GM18520 (cell line): Measurements from ENCODE around the gene BDNF.

ENCODE experiments used
- ATAC-seq: cut with Tn5 transposase; IDR thresholded peaks from one replicate; pipeline ENCODE4 v1.9.1; 2021; ENCODE audit not compliant: unreplicated experiment

BDNF gene

DNA sequence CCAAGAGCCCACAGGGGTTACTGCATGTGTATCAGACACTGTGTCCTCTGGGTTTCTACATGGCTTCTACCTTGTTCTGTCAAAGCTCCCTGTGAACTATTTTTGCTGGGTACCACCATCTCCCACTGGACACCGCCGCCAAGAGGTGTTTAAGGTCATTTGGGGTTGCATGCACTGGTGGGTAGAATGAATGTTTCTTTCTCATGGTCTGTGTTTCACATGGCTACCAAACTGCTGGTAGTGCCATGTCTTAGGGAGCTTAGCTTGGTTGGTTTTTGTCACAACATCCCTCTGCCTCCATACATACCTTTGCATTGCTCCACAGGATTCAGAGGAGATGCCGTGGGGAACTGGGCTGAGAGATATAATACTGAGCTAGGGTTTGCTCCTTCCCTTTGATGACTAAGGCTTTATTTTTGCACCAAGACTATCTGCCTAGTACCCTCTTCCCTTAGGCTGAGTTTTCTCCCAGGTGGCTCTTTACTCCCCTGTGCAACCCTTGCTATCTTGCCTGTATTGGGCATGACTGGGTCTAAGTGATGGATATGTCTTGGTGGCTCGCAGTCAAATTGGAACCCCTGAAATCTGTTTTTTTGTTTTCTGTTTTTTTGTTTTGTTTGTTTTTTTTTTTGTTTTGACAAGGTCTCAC lies 73.2 kb downstream of the BDNF start:
- no peak for ATAC-seq

DNA sequence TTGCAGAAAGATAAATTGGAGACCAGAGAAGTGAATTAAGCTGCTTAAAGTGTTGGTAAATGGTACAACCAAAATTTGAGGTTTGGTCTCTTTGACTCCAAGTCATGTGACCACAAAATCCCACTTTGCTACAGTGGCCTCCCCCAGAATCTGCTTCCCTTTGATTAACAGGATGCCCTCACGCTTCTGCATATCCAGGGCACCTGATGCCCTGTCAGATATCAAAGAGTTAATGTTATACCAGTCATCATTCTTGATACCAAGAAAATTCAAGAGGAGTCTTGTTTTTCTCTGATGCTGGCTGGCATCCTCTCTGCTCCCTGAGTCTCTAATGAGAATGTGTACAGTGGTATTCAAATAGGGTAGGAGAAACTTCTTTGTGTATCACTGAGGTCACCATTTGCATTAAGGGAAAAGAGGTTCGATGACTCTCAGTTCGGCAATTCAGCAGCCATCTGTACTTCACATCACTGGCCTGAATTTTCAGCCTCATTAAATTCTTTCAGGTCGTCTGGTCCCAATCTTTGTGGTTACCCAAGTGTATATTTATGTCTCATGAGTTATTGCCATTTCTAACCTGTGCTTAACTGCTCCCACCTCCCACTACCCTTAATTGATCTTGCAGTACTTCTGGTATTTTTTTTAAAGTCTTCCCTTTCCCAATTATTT lies 73.9 kb downstream of the BDNF start:
- no peak for ATAC-seq

DNA sequence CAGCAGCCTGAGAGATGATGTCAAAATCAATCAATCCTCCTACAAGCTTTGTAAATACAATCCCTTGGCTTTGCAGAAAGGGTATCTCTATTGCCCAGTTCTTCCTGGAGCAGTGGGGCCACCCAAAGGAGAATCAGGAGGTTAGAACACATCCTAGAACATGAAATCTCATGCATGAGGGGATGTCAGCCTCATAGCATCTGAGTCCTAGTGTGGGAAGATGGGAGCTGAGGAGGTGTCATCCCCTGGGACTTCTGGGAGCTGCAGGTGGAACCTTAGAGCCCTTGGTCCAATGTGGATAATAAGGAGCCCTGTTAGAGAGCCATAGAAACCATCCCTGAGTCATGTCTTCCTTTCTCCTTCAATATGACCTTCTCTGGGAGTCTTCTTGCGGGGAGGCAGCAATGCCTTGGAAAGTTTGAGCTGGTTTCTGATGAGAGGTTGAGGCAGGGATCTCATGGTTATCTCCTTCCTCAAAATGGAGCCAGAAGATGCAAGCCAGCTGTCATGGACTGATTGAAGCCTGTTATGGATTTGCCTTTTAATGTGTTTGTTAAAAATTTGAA lies 74.8 kb downstream of the BDNF start:
- ATAC-seq: no peak

DNA sequence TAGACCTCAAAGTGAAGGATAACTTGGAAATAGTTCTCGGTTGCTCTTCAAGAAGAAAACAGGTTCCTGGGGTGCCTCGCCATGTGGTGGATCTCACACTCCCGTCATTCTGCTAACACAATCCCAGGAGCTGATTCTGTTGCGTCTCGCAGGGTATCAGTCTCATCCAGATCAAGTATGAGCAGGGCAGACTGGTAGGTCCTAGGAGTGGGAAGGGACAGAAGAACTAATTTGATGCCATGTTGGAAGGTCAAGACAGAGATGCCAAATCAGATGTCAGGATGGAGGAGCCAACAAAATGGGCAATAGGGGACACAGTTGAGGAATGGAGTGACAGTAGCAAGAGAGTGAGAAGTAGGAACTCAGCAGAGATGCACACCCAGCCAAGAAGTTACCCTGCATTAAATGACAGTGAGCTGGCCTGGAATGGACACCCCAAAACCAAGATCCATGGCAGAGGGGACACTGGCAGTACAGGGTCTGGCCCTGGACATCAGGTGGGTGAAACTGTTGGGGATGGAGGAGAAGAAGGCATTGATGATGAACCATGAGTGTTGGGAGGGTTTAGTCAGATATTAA lies 76.2 kb downstream of the BDNF start:
- no peak for ATAC-seq

DNA sequence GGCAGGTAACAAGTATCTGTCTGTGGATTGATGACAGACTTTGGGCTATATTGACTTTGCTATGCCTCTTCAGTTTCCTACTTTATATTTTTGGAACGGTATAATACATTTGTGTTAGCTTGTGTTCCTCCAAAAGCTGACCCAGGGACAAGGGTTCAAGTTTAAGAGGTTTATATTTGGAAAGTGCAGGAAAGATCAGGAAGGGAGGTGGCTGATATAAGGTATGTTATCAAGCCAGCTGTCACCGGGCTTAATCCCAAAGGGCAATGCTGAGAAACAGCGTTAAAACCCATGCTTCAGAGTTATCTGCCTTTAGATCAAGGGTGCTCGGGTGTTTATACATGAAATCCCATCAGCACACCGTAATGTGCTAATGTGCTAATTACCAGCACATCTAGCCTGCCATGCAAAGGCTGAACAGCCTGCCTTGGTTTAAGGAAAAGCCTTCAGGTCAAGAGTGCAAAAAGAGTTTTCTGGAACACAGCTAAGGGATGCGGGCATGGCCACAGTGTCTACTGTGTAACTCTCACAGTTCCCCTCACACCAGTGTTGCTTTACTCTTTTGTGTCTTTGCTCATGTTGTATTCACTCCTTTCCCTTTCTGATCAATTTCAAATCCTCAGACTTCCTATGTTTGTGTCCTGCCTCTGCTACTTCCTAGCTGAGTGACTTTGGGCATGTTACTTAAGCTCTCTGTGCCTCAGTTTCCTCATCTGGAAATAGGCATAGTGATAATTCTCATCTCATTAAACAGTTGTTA lies 77.5 kb downstream of the BDNF start:
- ATAC-seq: no peak

DNA sequence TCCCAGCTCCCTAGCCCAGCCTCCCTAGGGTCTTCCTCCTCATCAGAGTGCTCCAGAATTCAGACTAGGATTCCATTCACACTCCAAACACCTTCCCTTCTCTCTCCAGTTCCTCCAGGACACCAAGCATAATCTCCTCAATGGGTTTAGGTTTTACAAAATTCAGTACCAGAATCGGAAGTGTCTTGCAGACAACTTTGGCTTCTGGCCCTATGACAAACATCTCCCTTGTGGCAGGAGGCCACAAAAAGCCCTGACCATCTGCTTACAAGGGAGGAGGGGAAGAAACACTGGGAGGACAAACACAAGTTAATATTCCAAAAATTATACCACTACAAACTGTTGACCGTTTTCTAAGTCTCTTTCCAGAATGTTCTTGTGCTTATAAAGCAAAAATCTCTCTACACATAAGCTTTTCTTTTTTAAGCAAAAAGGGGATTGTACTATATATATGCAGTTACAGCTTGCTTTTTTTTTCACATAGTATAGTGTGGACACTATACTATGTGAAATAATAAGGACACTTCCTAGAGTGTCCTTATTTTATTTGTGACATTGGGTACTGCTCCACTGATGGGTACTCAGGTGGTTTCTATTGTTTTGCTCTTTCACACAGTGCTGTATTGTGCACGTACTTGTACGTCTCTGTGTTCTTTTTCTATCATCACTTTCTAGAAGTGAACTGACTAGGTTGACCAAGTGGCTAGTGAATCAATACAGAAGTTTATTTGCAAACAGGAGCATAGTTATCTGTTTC lies 78.7 kb downstream of the BDNF start:
- no peak for ATAC-seq

DNA sequence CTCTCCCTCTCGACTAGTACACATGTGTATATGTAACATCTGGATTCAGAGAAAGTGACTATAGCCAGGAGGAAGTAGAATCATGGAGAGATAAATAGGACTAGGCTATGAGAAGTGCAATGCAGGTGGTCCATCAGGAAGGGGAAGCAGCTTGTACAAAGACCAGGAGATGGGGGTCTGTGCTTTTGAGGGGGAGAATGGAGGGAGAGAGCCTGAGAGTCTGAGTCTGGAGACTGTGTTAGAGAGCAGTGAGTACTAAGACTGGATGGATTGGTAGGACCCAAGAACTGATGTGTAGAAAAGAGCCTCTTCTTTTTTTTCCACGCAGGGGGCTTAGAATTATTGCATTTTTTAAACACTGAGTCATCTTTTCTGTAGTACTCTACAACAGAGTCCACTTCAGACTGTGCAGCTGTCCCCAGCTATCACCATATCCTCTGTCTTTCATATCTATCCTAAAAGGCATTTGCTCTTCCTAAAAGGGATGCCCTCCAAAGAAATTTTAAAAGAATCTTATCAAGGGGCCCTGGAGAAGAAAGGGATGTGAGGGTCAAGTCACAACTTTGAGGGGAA lies 80.4 kb downstream of the BDNF start:
- ATAC-seq: no peak

DNA sequence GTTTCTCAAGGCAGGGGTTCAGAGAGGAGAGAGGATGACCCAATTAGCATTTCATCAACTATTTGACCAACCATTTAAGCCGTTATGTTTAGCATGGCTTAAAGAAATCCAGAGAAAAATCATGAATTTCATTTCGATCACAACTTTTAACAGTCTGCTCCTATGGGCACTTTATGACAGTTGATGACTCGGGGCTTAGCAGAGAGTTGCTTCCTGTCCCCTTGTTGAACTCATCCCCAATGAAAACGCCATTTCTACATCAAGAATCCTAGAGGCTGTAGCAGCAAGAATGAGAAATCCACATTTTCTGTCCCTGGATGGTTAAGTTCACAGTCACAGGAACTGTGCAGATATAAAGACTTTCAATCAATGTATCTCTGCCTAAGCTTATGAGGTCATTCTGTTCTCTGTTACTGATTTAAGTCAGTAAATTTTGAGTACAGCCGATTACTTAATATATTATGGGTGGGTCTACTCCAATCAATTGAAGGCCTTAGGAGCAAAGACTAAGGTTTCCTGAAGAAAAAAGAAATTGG lies 81.1 kb downstream of the BDNF start:
- ATAC-seq: no peak

DNA sequence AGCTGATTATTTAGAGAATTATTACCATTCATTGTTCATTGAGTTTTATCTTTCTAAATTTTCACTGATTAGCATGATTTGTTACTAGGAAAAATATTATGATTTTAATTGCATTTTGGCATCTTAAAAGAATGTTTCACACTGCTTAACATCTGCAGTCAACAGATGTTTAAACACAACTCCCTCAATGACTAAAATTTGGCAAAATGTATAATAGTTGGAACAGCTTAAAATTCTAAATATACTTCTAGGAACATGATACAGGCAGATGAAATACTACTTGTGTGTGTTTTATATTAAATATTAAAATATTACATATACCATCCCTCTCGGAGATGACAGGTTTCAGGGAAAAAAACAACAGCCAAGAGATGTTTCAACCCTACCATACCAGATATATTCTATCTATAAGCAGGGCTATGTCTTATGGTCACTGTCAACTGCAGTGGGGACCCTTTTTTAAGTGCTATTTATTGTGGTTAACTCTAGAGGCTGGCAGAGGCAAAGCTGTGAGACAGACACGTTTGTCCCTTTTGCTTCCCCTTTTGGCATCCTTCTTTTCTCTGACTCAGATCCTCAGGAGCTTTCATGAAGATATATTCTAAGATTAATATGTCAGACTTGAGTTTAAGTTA lies 81.9 kb downstream of the BDNF start:
- ATAC-seq: no peak

DNA sequence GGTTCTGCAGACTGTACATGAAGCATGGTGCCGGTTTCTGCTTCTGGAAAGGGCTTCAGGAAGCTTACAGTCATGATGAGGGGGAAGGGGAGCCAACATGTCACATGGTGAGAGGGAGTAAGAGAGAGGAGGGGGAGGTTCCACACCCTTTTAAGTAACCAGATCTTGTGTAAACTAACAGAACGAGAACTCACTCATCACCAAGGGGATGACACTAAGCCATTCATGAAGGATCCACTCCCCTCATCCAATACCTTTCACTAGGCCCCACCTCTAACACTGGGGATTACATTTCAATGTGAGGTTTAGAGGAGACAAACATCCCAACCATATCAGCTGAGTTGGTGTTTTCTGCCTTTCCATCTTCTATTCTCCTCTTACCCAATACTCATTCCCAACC lies 83.5 kb downstream of the BDNF start:
- no peak for ATAC-seq

DNA sequence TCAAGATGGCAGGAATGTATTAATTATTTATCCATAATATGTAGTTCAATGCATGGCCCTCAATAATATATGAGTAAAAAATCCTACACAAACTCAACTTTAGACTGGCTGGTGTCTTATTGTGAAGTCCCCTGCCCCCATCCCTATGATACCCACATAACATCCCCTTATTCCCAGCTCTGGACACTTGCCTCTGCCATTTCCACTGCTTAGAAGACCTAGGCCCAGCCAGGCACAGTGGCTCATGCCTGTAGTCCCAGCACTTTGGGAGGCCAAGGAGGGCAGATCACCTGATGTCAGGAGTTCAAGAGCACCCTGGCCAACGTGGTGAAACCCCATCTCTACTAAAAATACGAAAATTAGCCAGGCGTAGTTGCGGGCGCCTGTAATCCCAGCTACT lies 84.4 kb downstream of the BDNF start:
- no peak for ATAC-seq

DNA sequence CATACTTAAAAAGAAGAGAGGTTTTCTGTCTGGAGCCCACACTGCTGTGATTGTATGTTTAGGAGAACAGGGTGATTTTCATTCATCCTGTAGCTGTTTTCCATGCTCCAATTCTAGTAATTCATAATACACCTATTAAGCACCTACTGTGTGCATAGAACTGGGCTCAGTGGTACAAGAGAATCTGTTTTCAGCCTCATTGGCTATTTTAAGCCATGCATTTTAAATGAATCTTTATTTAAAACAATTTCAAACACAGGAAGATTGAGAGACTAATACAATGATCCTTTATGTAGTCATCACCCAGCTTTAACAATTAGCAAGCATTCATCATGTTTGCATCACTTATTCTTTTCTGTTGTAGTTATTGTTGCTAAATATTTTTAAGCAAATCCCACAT lies 86.2 kb downstream of the BDNF start:
- no peak for ATAC-seq

DNA sequence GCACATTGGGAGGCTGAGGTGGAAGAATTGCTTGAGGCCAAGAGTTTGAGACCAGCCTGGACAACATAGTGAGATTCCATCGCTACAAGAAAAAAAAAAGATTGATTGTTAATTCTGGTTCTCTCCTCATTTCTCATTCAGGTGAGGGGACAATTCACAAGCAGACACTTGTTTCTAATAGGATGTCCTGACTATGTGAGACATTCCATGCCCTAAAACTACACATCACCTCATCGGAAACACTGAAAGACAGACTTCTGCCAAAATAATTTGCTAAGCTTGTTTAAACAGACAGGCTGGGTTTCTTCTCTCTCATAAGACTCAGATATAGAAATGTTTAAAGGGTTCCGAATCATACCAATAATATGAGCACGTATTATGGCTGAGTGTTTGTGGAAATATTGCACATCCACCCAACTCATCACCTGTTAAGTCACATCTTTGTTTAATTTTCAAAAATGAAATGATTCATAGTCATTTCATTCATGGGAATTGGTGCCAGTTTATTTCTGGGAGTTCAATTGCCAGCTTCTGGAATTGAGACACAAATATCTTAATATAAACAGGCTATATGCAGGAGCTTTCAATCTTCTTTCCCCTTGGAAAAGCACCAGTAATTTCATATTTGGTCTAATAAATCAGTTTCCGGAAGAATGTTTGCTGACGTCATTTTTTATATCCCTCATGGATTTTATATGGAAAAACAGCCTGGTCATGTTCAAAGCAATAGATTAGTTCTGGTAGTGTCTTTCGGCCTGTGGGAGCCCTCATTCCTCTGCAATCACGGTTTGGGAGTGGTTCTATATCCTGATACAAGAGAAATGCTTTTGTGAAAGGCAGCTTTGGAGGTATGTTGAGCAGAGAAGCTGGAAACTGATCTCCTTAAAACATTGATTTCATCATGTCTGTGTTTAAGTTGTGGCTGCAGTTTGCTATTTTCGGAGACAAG lies 87.0 kb downstream of the BDNF start:
- no peak for ATAC-seq

DNA sequence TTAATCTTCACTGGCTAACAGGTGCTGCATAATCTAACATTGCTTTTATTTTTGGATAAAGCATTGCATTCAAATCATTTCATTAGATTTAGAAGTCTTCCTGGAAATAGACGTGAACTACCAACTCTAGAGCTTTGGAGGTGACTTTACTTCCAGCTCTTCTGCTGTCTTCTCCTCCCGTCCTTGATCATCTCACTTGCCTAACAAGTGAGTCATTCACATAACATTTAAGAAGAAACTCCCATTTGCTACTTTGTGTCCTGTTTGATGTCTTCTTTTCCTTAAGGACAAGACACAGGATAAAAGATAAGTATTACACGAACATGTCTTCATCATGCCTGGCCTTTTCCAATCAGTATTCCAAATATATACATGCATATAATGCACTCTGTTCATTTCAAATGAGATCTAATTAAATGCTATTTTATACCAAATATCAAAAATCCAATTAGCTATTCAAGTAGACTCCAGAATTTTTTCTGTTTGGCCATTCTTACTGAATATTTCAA lies 88.3 kb downstream of the BDNF start:
- ATAC-seq: no peak

DNA sequence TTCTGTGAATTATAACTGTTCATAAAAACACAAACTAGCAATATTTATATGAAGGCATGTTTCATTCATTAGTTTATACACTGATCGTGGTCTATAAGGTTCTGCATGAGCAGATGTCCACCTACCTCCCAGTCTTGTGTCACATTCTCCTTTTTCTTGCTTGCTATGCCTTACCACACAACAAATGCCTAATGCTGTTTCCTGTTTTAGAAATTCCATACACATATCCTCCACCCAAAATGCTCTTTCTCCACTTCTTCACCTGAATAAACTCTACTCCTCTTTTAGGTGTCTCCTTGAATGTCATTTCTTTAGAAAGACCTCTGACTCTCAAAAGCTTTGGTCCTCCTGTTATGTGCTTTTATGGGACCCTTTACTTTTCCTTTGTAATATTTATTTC lies 88.9 kb downstream of the BDNF start:
- no peak for ATAC-seq

DNA sequence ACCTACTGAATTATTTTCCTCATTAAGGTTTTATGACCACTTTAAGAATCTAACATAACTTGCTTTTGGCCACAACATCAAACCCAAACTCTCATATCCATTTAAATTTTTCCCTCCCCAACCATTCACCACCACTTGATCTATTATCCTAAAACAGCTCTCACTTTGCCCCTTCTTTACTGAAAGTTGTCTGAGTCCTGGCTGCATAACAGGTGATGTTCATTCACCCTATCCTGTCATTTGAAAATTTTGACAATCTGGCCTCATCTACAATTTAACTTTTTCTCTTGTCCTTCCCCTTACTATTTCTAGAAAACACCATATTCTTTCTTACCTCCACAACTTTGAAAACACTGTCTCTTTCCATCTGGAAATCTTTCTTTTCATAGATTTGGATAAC lies 89.3 kb downstream of the BDNF start:
- ATAC-seq: no peak

DNA sequence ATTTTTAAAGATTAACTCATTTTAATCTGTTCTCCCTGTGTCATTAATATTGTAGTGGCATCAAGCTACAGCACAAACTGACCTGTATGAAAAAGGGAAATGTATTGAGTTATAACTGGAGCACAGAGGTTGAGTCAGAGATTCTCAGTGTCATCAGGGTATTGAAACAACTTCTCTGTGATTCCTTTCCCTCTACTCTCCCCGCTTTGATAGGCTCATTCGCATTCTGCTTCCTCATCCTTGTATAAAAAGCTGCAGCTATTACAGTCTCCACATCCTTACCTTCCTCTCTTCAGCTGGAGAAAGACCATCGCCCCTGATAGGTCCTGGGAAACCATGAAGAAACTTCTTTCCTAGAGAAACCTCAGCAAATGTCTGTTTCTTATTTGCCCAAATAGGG lies 90.0 kb downstream of the BDNF start:
- ATAC-seq: no peak

DNA sequence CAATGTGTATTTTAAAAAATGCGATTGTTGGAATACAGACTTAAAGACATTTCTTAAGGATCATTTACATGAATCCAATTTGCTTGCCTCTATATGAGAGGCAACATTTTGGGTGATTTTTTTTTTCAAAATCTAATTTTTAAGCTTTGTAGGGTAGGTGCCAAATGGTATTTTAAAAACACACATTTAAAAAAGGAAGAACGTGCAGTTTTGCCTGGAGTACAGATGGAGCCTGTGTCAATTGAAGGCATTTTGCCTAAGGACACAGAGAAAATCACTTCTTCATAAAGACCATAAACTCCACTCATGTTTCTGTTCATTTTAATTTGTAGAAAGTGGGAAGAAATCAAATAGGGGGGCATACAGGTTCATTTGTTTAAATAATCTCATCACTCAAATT lies 91.3 kb downstream of the BDNF start:
- no peak for ATAC-seq

DNA sequence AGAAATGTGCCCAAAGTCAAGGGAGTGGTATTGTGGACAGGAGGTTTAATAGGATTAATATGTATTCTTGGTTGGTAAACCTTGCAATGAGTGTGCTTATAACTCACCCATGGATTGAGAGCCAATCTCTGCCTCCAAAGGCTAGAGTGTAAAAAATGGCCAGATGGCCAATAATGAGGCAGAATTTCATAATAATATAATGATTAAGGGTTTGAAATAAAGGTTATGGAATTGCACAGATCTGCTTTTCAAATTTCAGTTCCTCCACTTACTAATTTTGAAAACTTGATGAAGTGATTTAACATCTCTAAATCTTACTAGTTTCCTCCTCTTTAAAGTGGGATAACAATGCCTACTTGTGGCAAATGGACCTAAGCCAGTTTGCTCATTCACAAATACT lies 94.8 kb downstream of the BDNF start:
- no peak for ATAC-seq
